Measurements from ENCODE around the gene SERPINB2.
A peak's percentile ranks its signal among the peaks of the same experiment; 100 is the strongest.
"Not testable (repeated sequence)": the region's sequence is repeated elsewhere in the genome, so short reads cannot be mapped to it uniquely, and the experiment has no call there.

SERPINB2 gene

DNA sequence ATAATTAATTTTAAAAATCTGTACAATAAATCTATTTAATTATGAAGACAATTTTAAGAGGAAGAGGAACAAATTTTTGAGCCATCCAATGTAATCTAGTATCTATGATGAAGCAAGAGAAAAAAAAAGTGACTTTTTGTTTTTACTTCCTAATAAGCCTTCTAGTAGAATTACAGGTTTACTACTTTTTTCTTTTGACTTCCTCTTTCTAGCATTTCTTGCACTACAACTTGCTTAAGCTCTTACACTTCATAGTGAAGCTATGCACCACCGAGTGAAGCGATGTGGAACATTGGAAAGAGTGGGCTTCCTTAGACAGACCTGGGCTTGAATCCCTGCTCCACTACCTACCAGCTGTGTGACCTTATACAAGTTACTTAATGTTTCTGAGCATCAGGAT lies 2.1 kb downstream of the SERPINB2 start:
- no peak for DNase-seq

DNA sequence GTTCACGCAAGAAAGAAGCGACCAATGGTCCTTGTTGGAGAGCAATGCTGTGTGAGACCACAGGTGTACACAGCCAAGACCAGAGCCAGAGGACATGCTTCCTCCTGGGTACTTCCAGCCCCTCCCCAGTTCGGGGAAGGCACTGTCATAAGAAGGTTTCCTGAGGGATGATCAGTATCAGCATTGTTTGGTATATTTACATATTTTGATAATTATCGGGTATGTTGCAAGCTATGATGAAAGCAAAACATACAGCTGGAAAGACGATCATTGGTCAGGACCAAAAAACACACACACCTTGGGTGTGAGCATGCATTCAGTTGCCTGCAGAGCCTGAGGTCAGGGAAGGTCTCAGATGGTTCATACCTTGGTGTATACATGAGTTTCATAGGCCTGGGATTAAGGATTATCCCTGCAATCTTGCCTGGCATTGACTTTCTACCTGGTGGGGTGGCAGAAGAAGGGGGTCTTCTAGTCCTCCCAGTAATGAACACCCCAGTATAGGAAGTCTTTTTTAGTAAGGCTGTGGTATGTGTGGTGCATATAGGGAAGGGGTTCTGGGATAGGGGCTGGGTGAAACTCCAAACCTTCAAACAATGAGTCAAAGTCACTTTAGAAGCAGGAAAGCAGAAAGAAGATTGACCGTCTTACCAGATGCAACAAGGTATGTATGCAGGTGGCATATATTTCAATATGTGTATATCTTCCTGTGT lies 2.9 kb downstream of the SERPINB2 start:
- no peak for DNase-seq

DNA sequence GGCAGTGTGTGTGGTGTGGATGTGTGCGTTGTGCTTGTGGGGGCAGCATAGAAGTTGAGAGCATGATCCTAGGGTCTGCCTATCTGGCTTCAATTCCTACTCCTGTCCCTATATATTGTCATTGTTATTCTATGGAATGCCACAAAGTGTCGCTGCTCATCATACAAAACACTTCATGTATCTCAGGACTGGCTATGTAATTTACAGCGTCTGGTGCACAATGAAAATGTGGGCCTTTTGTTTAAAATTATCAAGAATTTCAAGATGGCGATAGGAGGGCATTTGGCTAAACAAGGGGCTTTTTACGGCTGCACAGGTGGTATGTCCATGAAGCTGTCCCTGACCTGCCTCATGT lies 3.4 kb downstream of the SERPINB2 start:
- DNase-seq = no peak

DNA sequence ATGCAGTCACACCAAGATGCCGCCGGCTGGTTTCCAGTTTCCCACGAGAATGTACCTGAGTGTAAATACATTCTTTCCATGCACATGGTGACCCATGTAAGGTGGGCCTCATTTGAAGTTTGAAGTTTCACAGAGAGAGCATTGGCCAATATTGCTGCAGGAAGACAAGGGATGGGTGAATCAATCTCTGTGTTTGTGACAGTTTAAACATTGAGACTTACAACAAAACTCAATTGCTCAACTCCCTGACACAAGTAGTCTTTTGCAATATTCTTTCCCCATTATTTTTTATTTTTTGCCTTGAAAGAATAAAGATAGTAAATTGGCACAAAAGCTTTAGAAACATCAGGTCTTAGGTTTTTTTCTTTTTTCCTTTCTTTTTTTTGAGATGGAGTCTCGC lies 5.1 kb downstream of the SERPINB2 start:
- DNase-seq = no peak

DNA sequence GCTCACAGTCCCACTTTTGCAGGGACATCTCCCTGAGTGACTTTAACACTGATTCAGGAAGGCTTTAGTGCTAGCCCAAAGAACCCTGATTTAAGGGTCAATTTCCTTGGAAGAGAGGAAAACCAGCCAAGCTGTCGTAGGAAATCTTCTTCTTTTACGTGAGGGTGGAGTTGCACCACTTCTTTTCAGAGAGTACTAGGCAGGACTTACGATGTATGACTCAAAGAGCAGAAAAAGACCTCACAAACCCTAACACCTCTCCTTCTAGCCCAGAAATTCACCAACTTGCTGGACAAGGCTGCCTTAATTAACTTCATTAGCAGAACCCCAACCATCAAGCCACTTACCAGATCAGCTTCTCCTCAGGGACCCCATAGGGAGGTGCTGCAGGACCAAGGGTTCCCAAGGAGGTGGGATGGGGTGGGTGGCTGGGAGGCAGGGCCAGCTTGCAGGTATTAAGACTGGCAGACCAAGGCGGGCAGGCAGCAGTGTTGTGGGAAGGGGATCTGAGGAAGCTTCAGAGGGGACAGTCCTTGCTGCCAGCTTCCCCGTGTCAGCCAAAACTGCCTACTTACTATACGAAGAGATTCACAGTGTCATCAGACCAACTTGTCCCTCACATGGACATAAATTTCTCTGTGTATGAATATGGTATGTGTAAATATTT lies 6.7 kb downstream of the SERPINB2 start:
- DNase-seq = no peak

DNA sequence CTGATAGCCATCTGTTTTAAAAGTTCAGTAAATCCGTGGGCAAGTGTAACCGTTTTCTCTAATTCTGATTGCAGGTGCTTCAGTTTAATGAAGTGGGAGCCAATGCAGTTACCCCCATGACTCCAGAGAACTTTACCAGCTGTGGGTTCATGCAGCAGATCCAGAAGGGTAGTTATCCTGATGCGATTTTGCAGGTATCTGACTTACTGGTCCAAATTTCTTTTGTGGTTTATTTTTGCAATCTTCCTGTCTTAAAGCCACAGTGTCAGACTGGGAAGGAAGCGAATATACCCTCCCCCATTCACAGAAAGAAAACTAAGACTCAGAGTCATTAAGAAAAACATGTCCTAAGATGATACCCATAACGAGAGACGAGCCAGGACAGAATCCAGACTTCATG lies 7.7 kb downstream of the SERPINB2 start:
- DNase-seq = no peak

DNA sequence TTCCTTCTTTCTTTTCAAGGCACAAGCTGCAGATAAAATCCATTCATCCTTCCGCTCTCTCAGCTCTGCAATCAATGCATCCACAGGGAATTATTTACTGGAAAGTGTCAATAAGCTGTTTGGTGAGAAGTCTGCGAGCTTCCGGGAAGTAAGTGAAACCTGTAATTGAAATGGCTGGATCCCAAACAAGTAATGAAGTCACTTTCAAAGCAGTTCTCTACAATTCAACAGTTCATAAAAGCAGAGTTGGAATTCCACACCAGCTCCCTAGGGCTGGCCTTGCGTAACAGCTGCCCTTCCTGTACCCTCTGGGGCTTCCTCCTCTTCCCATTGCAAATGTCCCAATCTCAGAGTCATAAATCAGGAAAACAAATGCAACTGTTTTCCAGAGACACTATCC lies 9.6 kb downstream of the SERPINB2 start:
- DNase-seq = no peak

DNA sequence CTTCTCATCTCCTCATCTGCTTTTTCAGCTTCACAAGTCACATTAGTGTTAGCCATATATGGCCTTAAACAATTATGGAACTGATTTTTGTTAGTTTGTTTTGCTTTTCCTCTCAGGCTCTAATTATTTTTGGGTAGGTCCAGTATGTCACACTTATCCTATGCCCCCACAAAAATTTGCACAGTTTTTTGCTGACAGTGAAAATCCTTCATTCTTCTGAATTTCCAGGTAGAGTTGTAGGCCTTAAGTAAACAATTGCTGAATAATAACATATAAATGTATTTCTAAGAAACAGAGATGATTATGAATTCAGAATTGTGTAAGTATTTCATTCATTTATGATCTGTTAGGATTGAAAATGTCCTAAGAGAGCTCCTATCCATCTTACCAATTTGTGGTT lies 11.7 kb downstream of the SERPINB2 start:
- no peak for DNase-seq

DNA sequence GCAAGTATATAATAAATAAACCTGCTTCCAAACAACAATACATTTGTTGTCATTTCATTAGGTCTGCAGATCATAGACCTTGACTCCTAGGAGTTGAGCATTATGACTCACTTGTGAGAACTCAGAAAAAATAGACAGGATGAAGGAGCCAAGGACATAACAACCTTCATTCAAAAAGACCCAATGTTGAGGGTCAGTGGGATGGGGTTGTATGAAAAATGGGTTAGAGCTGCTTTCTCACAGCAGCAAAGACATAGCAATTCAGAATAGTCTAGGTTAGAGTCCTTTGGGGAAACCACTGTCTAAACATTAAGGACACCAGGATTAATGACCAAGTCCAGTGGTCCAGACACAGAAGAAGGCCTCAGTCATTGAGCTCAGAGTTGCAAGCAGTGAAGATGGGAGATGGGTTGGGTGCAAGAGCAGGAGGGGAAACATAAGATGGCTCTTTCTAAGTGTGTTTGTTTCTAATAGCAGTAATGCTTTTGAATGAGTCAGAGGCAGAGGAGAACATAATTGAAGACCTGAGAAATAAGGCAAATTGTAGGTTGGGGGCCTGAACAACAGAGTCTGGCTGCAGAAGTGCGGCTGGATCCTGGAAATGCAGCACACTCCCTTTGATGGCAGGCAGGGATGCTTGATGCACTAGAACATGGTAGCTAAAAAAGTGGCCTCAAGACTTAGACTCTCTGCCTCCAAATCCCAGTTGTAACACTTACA lies 16.5 kb downstream of the SERPINB2 start:
- DNase-seq = no peak

DNA sequence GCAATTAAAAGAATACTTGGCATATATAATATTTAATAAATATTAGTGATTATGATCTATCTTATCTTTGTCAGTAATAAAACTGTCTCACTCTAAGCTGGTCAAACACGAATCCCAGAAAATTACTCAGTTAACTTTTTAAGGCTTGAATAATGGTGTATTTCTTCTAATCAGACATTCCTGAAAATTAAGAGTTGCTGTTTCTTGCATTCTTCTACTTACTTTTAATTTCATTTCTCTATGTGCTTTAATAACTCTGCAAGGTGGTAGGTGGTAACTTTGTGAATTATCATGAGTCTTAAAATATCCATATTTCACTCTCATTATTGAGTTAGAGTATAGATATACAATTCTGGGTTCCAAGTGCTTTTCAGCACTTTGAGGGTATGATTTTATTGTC lies 17.2 kb downstream of the SERPINB2 start:
- DNase-seq = no peak

DNA sequence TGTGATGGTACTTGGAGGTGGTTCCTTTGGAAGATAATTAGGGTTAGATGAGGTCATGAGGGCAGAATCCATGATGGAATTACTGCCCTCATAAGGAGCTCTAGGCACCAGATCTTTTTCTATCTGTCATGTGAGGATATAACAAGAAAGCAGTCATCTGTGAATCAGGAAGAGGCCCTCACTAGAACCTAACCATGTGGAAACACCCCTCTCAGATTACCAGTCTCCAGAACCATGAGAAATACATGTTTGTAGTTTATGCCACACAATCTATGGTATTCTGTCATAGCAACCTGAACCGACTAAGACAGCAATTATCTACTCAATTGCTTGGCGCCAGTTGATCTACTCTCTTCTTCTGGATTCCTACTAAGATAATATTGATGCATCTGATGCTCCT lies 17.9 kb downstream of the SERPINB2 start:
- DNase-seq = no peak

DNA sequence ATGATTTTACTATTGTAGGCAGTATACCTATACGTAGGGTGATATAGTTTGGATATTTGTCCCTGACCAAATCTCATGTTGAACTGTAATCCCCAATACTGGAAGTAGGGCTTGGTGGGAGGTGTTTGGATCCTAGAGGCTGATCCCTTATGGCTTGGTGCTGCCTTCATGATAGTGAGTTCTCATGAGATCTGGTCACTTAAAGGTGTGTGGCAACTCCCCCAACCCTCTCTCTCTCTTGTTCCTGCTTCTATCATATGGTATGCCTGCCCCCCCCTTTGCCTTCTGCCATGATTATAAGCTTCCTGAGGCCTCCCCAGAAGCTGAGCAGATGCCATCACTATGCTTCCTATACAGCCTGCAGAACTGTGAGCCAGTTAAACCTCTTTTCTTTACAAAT lies 18.6 kb downstream of the SERPINB2 start:
- DNase-seq = no peak

DNA sequence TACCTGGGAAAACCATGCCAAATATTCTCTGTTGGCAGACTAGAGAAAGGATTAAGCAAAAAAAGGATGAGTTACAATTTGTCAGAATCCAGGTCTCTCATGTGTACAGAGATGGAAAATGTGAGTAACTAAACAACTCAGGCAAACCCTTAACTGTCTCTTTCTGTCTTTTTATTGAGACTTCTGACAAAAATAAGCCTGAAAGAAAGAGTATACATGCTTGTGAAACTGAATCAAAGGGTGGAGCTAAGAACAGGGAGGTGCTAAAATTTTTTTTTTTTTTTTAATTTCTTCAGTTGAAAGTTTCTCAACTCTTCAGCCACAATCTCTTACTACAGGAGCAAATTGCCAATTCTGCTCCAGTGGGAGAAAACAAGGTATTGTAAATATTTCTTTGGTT lies 20.2 kb downstream of the SERPINB2 start, which contains the start of gene SERPINB10:
Gene SERPINB10, plus strand, starts transcription at position 295 of the 400 bp plus-strand sequence. CDS start 7,553 bp downstream, outside the sequence.
- no peak for DNase-seq

DNA sequence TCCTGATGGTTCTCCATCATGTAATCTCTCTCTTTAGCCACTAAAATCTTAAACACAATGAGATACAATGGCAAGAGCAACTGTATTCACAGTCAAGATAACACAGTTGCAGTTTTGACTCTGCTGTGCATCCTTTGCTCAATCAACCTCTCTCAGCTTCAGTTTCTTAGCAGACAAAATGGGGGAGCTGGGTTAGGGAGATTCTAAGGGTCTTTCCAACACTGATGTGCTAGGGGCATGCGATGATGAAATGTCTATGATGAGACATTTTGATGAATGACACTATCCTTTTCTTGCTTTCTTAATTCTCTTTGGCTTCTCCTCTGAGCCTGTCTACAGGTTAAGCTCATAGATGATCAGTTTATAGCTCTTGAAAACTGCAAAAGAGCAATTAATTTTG lies 21.4 kb downstream of the SERPINB2 start:
- DNase-seq = no peak

DNA sequence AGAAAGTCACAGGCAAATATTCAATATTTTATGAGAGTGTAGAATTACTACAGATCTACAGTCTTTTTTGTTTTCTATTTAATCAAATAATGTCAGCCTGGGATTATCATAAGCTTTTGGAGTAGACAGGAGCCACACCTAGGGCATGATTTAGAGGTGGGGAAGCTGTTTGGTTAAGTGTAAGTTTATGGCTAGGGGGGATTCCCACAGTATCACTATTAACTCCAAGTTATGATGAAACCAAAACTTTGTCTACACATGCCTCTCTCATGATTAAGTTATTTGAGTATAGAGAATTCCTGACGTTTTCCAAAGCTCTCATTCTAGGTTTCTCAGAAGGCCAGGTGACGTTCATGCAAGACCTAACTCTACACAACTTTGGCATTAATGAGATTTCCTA lies 22.4 kb downstream of the SERPINB2 start:
- no peak for DNase-seq

DNA sequence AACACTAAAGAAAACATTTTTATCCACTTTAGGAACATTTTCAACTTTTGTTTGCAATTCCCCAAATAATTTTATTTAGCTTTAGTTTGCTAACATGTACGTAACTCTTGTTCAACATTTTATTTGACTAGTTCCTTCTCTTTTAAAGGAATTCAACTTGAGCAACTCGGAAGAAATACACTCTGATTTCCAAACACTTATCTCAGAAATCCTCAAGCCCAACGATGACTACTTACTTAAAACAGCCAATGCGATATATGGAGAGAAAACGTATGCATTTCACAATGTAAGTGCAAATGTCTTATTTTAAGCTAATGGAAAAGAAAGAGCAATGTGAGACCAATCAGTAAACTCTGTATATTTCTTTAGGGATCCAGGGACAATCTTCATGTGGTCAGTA lies 30.3 kb downstream of the SERPINB2 start:
- DNase-seq = no peak

DNA sequence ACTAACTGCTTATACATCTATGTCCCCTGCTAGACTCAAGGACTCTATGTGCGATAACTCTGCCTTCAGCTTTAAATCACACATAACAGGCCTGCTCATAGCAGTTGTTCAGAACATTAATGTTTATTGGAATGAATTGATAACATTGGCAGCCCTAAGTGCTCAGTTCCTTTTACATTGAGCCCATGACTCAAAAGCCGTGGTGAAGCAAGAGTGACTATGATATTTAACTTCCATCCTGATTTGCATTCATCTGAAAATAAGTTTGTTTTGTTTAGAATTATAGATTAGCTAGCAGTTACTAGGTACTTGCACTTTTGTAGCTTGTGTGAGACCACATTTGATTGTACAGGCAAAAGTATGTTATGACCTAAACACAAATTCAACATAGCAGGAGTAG lies 34.5 kb downstream of the SERPINB2 start:
- no peak for DNase-seq

DNA sequence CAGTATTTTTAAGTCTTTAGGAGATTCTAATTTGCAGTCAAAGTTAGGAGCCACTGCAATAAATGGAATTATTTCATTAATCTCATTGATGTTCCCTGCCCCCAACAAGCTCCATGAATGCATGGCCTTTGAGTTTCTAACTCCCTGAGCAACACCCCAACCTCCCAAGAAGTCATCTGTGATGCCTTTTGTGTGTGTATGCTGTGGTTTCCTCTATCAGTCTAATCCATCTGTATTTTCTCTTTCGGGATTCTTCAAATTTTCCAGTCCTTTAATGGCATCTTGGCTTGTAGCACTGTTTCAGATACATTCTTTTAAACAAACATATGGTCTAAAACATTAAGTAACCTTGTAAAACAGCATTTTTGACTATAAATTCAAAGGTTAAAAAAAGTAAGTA lies 37.0 kb downstream of the SERPINB2 start:
- DNase-seq = no peak

DNA sequence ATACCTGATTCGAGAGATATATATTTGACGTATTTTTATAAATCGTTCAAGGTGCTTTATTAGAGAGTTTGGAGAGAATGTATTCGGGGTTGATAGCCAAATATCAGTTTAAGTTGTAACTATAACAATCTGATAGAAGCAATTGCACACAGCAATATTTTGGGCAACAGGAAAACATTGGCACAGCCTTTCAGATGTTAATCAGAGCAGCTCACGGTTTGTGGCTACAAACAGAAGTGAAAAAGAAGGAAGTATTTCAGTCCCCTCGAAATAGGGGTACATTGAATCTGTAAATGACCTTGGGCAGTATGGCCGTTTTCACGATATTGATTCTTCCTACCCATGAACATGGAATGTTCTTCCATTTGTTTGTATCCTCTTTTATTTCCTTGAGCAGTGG lies 40.8 kb downstream of the SERPINB2 start:
- no peak for DNase-seq

DNA sequence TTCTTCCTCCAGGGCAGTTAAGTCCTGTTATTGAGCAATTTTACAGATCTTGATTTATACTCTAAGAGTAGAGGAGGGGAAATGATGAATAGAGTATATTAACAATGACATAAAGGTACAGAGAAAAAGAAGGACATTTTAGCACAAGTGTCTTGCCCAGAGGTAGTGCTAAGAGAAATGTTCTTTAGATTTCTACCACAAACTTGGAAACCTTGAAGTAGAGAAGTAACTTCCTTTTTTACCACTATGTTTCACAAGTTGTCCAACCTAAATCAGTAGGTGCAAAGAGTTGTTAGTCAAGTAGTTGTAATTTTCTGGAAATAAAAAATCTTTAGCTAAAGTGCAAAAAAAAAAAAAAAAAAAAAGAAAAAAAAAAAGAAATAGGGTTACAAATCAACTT lies 41.9 kb downstream of the SERPINB2 start:
- DNase-seq = not testable (repeated sequence)

DNA sequence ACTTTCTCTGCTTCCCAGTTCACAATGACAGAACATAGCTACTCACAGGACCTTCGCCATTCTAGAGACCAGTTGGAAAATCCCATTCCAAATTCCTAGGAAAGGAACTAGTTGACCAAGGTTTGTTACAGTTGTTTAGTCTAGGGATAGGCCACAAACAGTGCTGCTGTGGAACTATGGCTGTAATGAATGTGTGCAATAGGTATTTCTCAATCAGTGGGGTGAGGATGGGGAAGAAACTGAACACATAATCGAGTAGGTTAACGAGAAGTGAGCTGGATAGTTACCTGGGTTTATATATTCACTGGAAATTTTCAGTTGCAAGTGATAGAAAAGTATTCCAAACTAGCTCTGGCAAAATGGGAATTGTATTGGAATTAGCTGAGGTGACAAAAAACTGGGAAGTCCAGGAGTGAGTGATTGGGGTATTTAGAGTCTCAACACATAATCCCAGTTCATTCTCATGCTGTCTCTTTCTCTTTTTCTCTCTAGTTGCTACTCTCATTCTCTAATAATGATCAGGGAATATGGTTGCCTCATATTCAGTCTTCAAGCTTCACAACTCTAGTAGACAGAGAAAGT lies 43.4 kb downstream of the SERPINB2 start:
- DNase-seq = no peak

DNA sequence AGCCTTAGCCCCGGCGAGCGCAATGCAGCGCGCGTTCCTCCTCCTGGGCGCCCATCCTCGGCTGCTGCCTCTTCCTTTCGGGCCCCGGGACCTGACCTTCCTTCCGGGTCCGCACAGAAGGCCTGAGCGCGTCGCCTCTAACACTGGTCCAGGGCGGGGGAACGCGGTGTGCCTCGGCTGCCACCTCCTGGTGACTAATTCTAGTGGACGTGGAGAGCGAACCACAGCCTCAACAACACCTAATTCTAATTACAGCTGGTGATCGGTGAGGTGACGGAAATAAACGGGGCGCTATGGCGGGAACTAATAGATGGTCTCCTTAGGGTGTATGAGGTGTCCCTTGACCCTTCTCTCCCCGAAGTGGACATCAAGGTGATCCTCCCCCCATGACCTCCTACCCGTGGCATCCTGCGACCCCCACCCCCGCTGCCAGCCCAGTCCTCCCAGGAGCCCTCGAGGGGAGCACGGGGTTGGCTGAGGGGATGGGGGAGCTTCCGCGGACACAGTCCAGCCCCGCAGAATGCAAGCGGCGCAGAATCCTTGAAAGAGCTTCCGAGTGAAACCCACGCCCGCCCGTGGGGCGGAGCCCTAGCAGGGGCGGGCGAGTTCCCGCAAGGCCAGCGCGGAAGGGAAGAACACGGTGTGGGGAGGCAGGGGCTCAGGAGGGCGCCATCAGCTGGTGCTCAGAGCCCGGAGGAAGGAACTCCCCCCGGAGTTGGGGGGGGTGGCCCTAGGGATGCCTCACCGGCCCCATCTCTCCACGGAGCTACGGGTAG lies 48.8 kb downstream of the SERPINB2 start:
- peak; percentile 78 for DNase-seq

DNA sequence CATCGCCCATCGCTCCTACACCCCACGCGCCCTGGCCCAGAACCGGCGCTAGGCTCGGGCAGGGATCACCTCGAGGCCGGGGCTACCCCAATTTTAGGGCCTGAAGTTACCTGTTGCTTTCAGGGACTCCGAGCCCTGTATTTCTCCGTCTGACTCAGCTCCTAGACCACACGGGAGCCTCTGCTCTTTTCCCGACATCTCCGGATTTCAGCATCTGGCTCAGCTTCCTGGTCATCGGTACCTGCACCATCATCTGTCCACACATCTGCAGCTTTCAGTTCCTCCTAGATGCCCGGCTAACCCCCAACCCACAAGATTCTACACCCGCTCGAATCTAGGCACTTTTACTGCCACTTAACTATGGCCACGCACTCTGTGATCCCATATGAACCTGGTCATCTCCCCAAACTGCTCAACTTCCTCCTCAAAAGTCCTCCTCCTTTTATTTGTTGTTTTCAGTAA lies 49.5 kb downstream of the SERPINB2 start:
- no peak for DNase-seq

Data from right forelimb (tissue), 1 donor.